ENCODE measurements around the gene PPM1H. TPM values are rescaled to one million over a fixed set of nuclear protein-coding genes. Genes with fewer than 3 reads are reported as not detected.
A peak's percentile ranks its signal among the peaks of the same experiment; 100 is the strongest.

PPM1H gene
- total and polyA plus RNA-seq, 7 donors, result 0.92 to 4.3 (median 3.0) TPM

DNA sequence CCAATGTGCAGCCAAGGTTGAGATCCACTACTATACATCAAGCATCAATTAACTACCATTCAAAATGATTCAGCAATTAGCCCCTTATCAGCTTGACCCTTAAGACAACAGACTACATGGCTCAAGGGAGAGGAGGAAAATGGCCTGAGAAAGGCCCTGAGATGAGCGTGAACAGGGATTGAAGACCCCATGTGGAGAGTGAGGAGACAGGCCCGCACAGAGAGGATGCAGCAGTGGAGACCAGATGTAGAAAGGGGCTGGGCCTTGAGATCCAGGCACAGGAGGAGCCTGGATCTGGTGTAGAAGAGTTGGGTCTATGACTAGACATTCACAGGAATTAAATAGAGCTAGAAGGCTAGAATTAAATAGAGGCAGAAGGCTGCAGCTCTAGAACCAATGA lies 239.3 kb downstream of the PPM1H start:
- no peak for TF ChIP-seq EP300 (IDR thresholded peaks at IDR 0.05)
- TF ChIP-seq, protein P1, sequence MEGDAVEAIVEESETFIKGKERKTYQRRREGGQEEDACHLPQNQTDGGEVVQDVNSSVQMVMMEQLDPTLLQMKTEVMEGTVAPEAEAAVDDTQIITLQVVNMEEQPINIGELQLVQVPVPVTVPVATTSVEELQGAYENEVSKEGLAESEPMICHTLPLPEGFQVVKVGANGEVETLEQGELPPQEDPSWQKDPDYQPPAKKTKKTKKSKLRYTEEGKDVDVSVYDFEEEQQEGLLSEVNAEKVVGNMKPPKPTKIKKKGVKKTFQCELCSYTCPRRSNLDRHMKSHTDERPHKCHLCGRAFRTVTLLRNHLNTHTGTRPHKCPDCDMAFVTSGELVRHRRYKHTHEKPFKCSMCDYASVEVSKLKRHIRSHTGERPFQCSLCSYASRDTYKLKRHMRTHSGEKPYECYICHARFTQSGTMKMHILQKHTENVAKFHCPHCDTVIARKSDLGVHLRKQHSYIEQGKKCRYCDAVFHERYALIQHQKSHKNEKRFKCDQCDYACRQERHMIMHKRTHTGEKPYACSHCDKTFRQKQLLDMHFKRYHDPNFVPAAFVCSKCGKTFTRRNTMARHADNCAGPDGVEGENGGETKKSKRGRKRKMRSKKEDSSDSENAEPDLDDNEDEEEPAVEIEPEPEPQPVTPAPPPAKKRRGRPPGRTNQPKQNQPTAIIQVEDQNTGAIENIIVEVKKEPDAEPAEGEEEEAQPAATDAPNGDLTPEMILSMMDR (IDR thresholded peaks at IDR 0.05), result no peak
- TF ChIP-seq POLR2AphosphoS5 (IDR thresholded peaks at IDR 0.05), result no peak
- TF ChIP-seq POLR2A (IDR thresholded peaks at IDR 0.05), result no peak
- H3K36me3 ChIP-seq, result no peaks in the 10 kb centered on the region
- DNase-seq, result no peak
- H3K27ac ChIP-seq, result no peak overlapping the region
- WGBS, 2 donors, result 96 to 98% methylated on average over 2 of the region's 2 CpGs
- H3K9me3 ChIP-seq, result no peaks in the 10 kb centered on the region
- no peak overlapping the region for H3K4me3 ChIP-seq
- H3K27me3 ChIP-seq, result no peaks in the 10 kb centered on the region
- intact Hi-C loops (cut with DNase I), result no loop called here
- H3K4me1 ChIP-seq, result no peaks in the 10 kb centered on the region

DNA sequence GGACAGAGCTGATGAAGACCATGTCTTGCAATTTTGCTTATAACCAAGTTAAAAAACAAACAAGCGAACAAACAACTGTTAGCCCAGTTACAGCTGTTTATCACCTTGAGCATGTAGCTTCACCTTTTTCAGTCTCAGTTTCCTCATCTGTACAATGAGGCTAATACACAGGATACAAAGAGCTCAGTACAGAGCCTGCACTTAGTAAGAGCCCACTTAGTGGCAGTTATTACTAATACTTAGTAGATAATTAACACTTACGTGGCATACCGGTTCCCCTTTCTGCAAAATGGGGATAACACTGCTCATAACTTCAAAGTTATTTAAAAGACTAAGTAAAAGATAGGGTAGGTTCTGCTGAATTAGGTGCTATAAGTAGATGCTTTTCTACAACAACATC lies 240.3 kb downstream of the PPM1H start:
- intact Hi-C loops (cut with DNase I), result no loop called here
- Histone ChIP-seq H3K36me3 (no peaks in the 10 kb centered on the region), H3K27ac (no peak overlapping the region), H3K27me3 (no peaks in the 10 kb centered on the region), H3K9me3 (no peaks in the 10 kb centered on the region), H3K4me3 (no peak overlapping the region), H3K4me1 (no peaks in the 10 kb centered on the region)
- DNase-seq, result no peak
- WGBS, 2 donors, result 93 to 95% methylated on average over 3 of the region's 3 CpGs
- TF ChIP-seq, protein P1 (IDR thresholded peaks at IDR 0.05), result no peak
- TF ChIP-seq POLR2A (IDR thresholded peaks at IDR 0.05) (no peak), EP300 (IDR thresholded peaks at IDR 0.05) (no peak), POLR2AphosphoS5 (IDR thresholded peaks at IDR 0.05) (no peak)

DNA sequence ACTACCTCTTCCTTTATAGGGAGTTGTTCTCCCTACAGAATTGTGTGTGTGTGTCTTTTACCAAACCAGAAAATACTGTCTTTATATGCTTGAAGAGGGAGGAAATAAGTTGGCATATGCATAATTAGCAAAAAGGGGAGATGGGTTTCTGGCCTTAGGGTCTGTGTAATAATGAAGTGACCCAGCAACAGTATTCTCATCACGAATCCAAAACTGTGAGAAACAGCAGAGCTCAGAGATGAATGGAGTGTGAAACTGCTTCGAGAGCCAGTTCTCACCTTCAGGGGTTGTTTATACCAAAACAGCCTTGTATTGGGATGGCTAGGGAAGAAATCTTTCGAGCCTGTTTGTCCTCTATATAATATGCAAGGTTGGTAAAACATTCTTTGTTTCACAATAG lies 240.8 kb downstream of the PPM1H start:
- Histone ChIP-seq H3K4me1 (no peaks in the 10 kb centered on the region), H3K9me3 (no peaks in the 10 kb centered on the region), H3K4me3 (no peak overlapping the region), H3K27ac (no peak overlapping the region), H3K36me3 (no peaks in the 10 kb centered on the region), H3K27me3 (no peaks in the 10 kb centered on the region)
- intact Hi-C loops (cut with DNase I), result no loop called here
- TF ChIP-seq, protein P1 (IDR thresholded peaks at IDR 0.05), result no peak
- no peak for TF ChIP-seq POLR2AphosphoS5 (IDR thresholded peaks at IDR 0.05)
- no peak for TF ChIP-seq POLR2A (IDR thresholded peaks at IDR 0.05)
- TF ChIP-seq EP300 (IDR thresholded peaks at IDR 0.05), result no peak
- 87 to 89% methylated on average over 3 of the region's 3 CpGs for WGBS, 2 donors
- no peak for DNase-seq

DNA sequence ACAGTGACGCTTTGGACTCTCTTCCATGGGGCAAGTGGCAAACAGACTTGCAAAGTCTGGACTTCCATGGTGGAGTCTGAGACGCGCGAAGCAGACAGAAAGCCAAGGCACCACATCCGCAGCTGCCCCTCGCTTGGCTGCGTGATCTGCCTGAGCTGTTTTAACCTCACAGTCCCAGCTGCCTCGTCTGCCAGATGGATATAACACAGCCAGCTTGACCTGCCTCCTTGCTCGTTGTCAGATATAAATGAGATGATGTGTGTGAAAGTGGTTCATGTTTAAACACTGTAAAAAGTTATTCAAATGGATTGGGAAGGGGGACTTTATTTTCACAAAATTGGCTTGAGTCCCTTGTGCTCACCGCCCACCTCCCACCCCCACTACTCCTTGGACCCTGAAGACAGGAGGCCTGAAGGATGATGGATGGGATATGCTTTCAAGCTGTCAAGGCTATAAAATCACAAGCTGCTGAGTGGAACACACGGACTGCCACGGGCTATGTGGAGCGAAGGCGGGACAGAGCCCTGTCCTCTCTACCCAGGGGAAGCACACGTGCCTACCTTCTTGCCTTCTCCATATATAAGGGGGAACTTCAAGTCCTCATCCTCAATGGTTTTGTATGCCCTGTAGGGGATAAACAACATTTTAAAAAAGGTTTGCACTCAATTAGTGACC lies 241.4 kb downstream of the PPM1H start:
- 85 to 90% methylated on average over 15 of the region's 15 CpGs for WGBS, 2 donors
- Histone ChIP-seq H3K4me1 (no peaks in the 10 kb centered on the region), H3K4me3 (no peak overlapping the region), H3K9me3 (no peaks in the 10 kb centered on the region), H3K27me3 (no peaks in the 10 kb centered on the region), H3K36me3 (no peaks in the 10 kb centered on the region), H3K27ac (peak overlapping the region in 1 of 4 donors; percentile 4)
- intact Hi-C loops (cut with DNase I), result no loop called here
- TF ChIP-seq EP300 (IDR thresholded peaks at IDR 0.05), result no peak
- no peak for TF ChIP-seq POLR2AphosphoS5 (IDR thresholded peaks at IDR 0.05)
- TF ChIP-seq POLR2A (IDR thresholded peaks at IDR 0.05), result no peak
- TF ChIP-seq, protein P1 (IDR thresholded peaks at IDR 0.05), result no peak
- DNase-seq, result no peak

- 91% methylated on average over 7 of the region's 7 CpGs for WGBS, 2 donors
- TF ChIP-seq, protein P1 (IDR thresholded peaks at IDR 0.05), result no peak
- TF ChIP-seq POLR2A (IDR thresholded peaks at IDR 0.05) (no peak), POLR2AphosphoS5 (IDR thresholded peaks at IDR 0.05) (no peak), EP300 (IDR thresholded peaks at IDR 0.05) (no peak)
- Histone ChIP-seq H3K4me1 (no peaks in the 10 kb centered on the region), H3K4me3 (no peak overlapping the region), H3K9me3 (no peaks in the 10 kb centered on the region), H3K27ac (peak overlapping the region in 1 of 4 donors; percentile 4), H3K27me3 (no peaks in the 10 kb centered on the region), H3K36me3 (no peaks in the 10 kb centered on the region)
- DNase-seq, result no peak
- intact Hi-C loops (cut with DNase I), result no loop called here
Measured at GRCh38 chr12:62692884-62693283, 242.1 kb downstream of the PPM1H start.

Measured in sigmoid colon (tissue), 7 donors.